RWPE2 (cell line): Measurements from ENCODE around the gene FOXJ3.
A peak's percentile ranks its signal among the peaks of the same experiment; 100 is the strongest.

Source experiments
- ATAC-seq: fragments of 200-7000 bp; cut with Tn5 transposase; 3 replicates; pipeline ENCODE4 v1.9.1; 2021; ENCODE audit warnings: low read depth
- DNase-seq: peaks from one replicate; pipeline ENCODE4 v3.0.0-alpha.2; 2020; ENCODE audit warnings: low spot score
- H3K27ac ChIP-seq: fragments of 450-650 bp; 2 replicates; pipeline ENCODE4 v1.5.1; 2017; ENCODE audit warnings: mild to moderate bottlenecking; ENCODE audit not compliant: poor library complexity, severe bottlenecking
- H3K27me3 ChIP-seq: fragments of 250-450 bp; sonication (Bioruptor Pico); 2 replicates; pipeline ENCODE4 v1.5.1; 2021; ENCODE audit warnings: mild to moderate bottlenecking, moderate library complexity; ENCODE audit not compliant: insufficient read depth, poor library complexity, severe bottlenecking
- H3K36me3 ChIP-seq: fragments of 250-450 bp; sonication (Bioruptor Pico); 2 replicates; pipeline ENCODE4 v1.5.1; 2020; ENCODE audit warnings: low read depth, mild to moderate bottlenecking, moderate library complexity
- H3K4me1 ChIP-seq: fragments of 250-450 bp; sonication (Bioruptor Pico); 2 replicates; pipeline ENCODE4 v1.5.1; 2021; ENCODE audit warnings: mild to moderate bottlenecking, moderate library complexity; ENCODE audit not compliant: insufficient read depth, poor library complexity, severe bottlenecking
- H3K4me3 ChIP-seq: fragments of 250-450 bp; sonication (Bioruptor Pico); 2 replicates; pipeline ENCODE4 v1.5.1; 2021; ENCODE audit warnings: mild to moderate bottlenecking, moderate library complexity; ENCODE audit not compliant: severe bottlenecking
- H3K9me3 ChIP-seq: fragments of 250-450 bp; sonication (Bioruptor Pico); 2 replicates; pipeline ENCODE4 v1.5.1; 2021; ENCODE audit warnings: mild to moderate bottlenecking, moderate library complexity; ENCODE audit not compliant: severe bottlenecking
- CTCF ChIP-seq: fragments of 450-650 bp; IDR thresholded peaks from one replicate; pipeline ENCODE4 v1.5.1; 2017; ENCODE audit warnings: mild to moderate bottlenecking, moderate library complexity; ENCODE audit not compliant: poor library complexity, severe bottlenecking

Gene FOXJ3

GRCh38 chr1:42171679-42172266, 163.3 kb downstream of the FOXJ3 start:
- DNase-seq (no peak), ATAC-seq (no peak)
- no peak for TF ChIP-seq CTCF
- Histone ChIP-seq H3K27ac (peak overlapping the region; percentile 83), H3K9me3 (no peaks in the 10 kb centered on the region), H3K27me3 (no peaks in the 10 kb centered on the region), H3K4me3 (no peak overlapping the region), H3K4me1 (peaks cover 25% of the 10 kb centered on the region), H3K36me3 (no peaks in the 10 kb centered on the region)

GRCh38 chr1:42170779-42171621, 164.0 kb downstream of the FOXJ3 start:
- ATAC-seq: no peak
- H3K27ac ChIP-seq: no peak overlapping the region
- H3K9me3 ChIP-seq: no peaks in the 10 kb centered on the region
- no peak overlapping the region for H3K4me3 ChIP-seq
- H3K27me3 ChIP-seq: no peaks in the 10 kb centered on the region
- TF ChIP-seq CTCF: no peak
- H3K4me1 ChIP-seq: peaks cover 30% of the 10 kb centered on the region
- H3K36me3 ChIP-seq: no peaks in the 10 kb centered on the region
- DNase-seq: no peak

GRCh38 chr1:42168763-42169162, 166.3 kb downstream of the FOXJ3 start:
- Histone ChIP-seq H3K27ac (no peak overlapping the region), H3K9me3 (no peaks in the 10 kb centered on the region), H3K4me3 (no peak overlapping the region), H3K4me1 (peaks cover 26% of the 10 kb centered on the region), H3K27me3 (no peaks in the 10 kb centered on the region), H3K36me3 (no peaks in the 10 kb centered on the region)
- ATAC-seq: no peak
- no peak for DNase-seq
- TF ChIP-seq CTCF: no peak

GRCh38 chr1:42168391-42168670, 166.7 kb downstream of the FOXJ3 start:
- DNase-seq: no peak
- H3K4me3 ChIP-seq: no peak overlapping the region
- TF ChIP-seq CTCF: no peak
- peaks cover 22% of the 10 kb centered on the region for H3K4me1 ChIP-seq
- H3K27ac ChIP-seq: no peak overlapping the region
- no peaks in the 10 kb centered on the region for H3K27me3 ChIP-seq
- ATAC-seq: no peak
- H3K9me3 ChIP-seq: no peaks in the 10 kb centered on the region
- no peaks in the 10 kb centered on the region for H3K36me3 ChIP-seq

- DNase-seq (no peak), ATAC-seq (no peak)
- Histone ChIP-seq H3K4me1 (peaks cover 17% of the 10 kb centered on the region), H3K27me3 (no peaks in the 10 kb centered on the region), H3K36me3 (no peaks in the 10 kb centered on the region), H3K27ac (no peak overlapping the region), H3K9me3 (no peaks in the 10 kb centered on the region), H3K4me3 (no peak overlapping the region)
- TF ChIP-seq CTCF: no peak
These were observed 167.2 kb downstream of the FOXJ3 start for GRCh38 chr1:42167611-42168390.
